CD4-positive, alpha-beta T cell (primary cell): ENCODE results near the gene NOMO2. TPM values are rescaled to one million over a fixed set of nuclear protein-coding genes. Genes with fewer than 3 reads are reported as not detected.
"Not testable (repeated sequence)": the region's sequence is repeated elsewhere in the genome, so short reads cannot be mapped to it uniquely, and the experiment has no call there.

ENCODE experiments used
- ATAC-seq: fragments of 200-7000 bp; cut with Tn5 transposase; one replicate; pipeline ENCODE4 v1.10.0; 2022; ENCODE audit warnings: mild to moderate bottlenecking; ENCODE audit not compliant: poor library complexity
- CTCF ChIA-PET: fragments of 350-600 bp; sonication (Branson Sonifier 250); formaldehyde crosslinking; loops from one replicate; lab custom pipeline; 2021; ENCODE audit warnings: antibody characterized with exemption, inconsistent platforms; lab: Charles Lee
- POLR2A ChIA-PET: fragments of 350-600 bp; sonication (Branson Sonifier 250); formaldehyde crosslinking; loops from one replicate; lab custom pipeline; 2021; ENCODE audit warnings: antibody characterized with exemption, inconsistent platforms; lab: Charles Lee
- DNase-seq, 14 experiments: peaks; one replicate each; pipeline ENCODE4 v3.0.0-alpha.2; 2013 to 2020; ENCODE audit warnings: mixed read lengths in 2 of 14
- H3K27ac ChIP-seq, 2 donors: one replicate each; pipeline versions ENCODE4 v1.5.1 to v1.7.0; 2013; ENCODE audit warnings: low read length in 2 of 2, low read depth in 1 of 2, mild to moderate bottlenecking in 1 of 2
- H3K27me3 ChIP-seq, 2 experiments: 1 replicate in 1 of 2; 2 replicates in 1 of 2; pipeline versions ENCODE4 v1.6.1 to v1.7.0; 2013; ENCODE audit warnings: low read length in 2 of 2, control low read depth in 1 of 2, mild to moderate bottlenecking in 1 of 2, moderate library complexity in 1 of 2; ENCODE audit not compliant: insufficient read depth in 2 of 2, control insufficient read depth in 1 of 2
- H3K36me3 ChIP-seq: one replicate; pipeline ENCODE4 v1.6.1; 2013; ENCODE audit warnings: low read length, control low read depth; ENCODE audit not compliant: insufficient read depth
- H3K4me1 ChIP-seq: one replicate; pipeline ENCODE4 v1.6.1; 2013; ENCODE audit warnings: low read length, control low read depth; ENCODE audit not compliant: insufficient read depth
- H3K4me3 ChIP-seq: one replicate; pipeline ENCODE4 v1.5.1; 2013; ENCODE audit warnings: mild to moderate bottlenecking, low read length, moderate library complexity
- H3K9me3 ChIP-seq, 2 experiments: 1 replicate in 1 of 2; 2 replicates in 1 of 2; pipeline versions ENCODE4 v1.6.1 to v1.7.0; 2013; ENCODE audit warnings: low read length in 2 of 2, mild to moderate bottlenecking in 2 of 2, control low read depth in 1 of 2, moderate library complexity in 1 of 2; ENCODE audit not compliant: control insufficient read depth in 1 of 2, insufficient read depth in 1 of 2
- H3K27ac Mint-ChIP-seq: one replicate; pipeline ENCODE4 v1.8.0; 2020; ENCODE audit warnings: mixed read lengths
- H3K27me3 Mint-ChIP-seq: one replicate; pipeline ENCODE4 v1.8.0; 2021; ENCODE audit warnings: mixed read lengths
- H3K36me3 Mint-ChIP-seq: one replicate; pipeline ENCODE4 v1.8.0; 2021; ENCODE audit warnings: low read depth, mixed read lengths
- H3K4me1 Mint-ChIP-seq: one replicate; pipeline ENCODE4 v1.8.0; 2021; ENCODE audit warnings: low read depth, mixed read lengths
- H3K4me3 Mint-ChIP-seq: one replicate; pipeline ENCODE4 v1.8.0; 2020; ENCODE audit warnings: mild to moderate bottlenecking, mixed read lengths
- H3K9me3 Mint-ChIP-seq: one replicate; pipeline ENCODE4 v1.8.0; 2020; ENCODE audit warnings: mixed read lengths
- intact Hi-C, 2 experiments: fragments of 100-400 bp; cut with DNase I in 1 of 2; cut with micrococcal nuclease in 1 of 2; formaldehyde crosslinking; loops; one replicate each; pipeline versions ENCODE4 v1.15.1 to v1.9.0; 2023 to 2025; cut with DNase I, micrococcal nuclease
- total RNA-seq, 174 experiments: library from RNA in 2 of 174; stranded (reverse) in 2 of 174; gene quantifications; one replicate each; pipeline ENCODE4 v1.2.3 and lab custom pipeline; 2021 to 2026

The NOMO2 gene
- total RNA-seq, 2 experiments from 2014 or later, result 46.1 to 48.5 TPM

GRCh38 chr16:18492118-18492897 is 69.6 kb downstream of the NOMO2 start:
- POLR2A ChIA-PET, H3K27ac ChIP-seq, H3K4me1 ChIP-seq, H3K27me3 ChIP-seq, CTCF ChIA-PET, H3K36me3 Mint-ChIP-seq, H3K4me3 Mint-ChIP-seq, H3K9me3 ChIP-seq, intact Hi-C loops, H3K36me3 ChIP-seq, H3K9me3 Mint-ChIP-seq, H3K4me1 Mint-ChIP-seq, H3K4me3 ChIP-seq, H3K27me3 Mint-ChIP-seq, DNase-seq, H3K27ac Mint-ChIP-seq: not testable (repeated sequence)
- peak; percentile 80 for ATAC-seq

- ATAC-seq, POLR2A ChIA-PET, DNase-seq, H3K4me1 Mint-ChIP-seq, H3K36me3 ChIP-seq, H3K27ac ChIP-seq, H3K27me3 ChIP-seq, CTCF ChIA-PET, H3K27me3 Mint-ChIP-seq, H3K4me3 ChIP-seq, H3K4me3 Mint-ChIP-seq, H3K9me3 ChIP-seq, H3K9me3 Mint-ChIP-seq, H3K4me1 ChIP-seq, H3K27ac Mint-ChIP-seq, intact Hi-C loops, H3K36me3 Mint-ChIP-seq: not testable (repeated sequence)
Measured at GRCh38 chr16:18436025-18436424, 125.9 kb downstream of the NOMO2 start.

GRCh38 chr16:18415827-18416226 is 146.1 kb downstream of the NOMO2 start:
- H3K27me3 Mint-ChIP-seq, H3K4me3 Mint-ChIP-seq, H3K4me1 Mint-ChIP-seq, H3K9me3 Mint-ChIP-seq, H3K27ac Mint-ChIP-seq, H3K27me3 ChIP-seq, H3K9me3 ChIP-seq, intact Hi-C loops, ATAC-seq, CTCF ChIA-PET, POLR2A ChIA-PET, H3K36me3 ChIP-seq, H3K27ac ChIP-seq, H3K4me1 ChIP-seq, H3K4me3 ChIP-seq, H3K36me3 Mint-ChIP-seq, DNase-seq: not testable (repeated sequence)

- DNase-seq, H3K36me3 ChIP-seq, H3K4me1 ChIP-seq, H3K4me1 Mint-ChIP-seq, H3K27me3 Mint-ChIP-seq, POLR2A ChIA-PET, H3K4me3 Mint-ChIP-seq, H3K36me3 Mint-ChIP-seq, CTCF ChIA-PET, H3K9me3 Mint-ChIP-seq, intact Hi-C loops, H3K4me3 ChIP-seq, H3K9me3 ChIP-seq, H3K27ac ChIP-seq, H3K27ac Mint-ChIP-seq, H3K27me3 ChIP-seq: not testable (repeated sequence)
- ATAC-seq, result peak; percentile 66
Measured at GRCh38 chr16:18409532-18410293, 152.2 kb downstream of the NOMO2 start.

DNA sequence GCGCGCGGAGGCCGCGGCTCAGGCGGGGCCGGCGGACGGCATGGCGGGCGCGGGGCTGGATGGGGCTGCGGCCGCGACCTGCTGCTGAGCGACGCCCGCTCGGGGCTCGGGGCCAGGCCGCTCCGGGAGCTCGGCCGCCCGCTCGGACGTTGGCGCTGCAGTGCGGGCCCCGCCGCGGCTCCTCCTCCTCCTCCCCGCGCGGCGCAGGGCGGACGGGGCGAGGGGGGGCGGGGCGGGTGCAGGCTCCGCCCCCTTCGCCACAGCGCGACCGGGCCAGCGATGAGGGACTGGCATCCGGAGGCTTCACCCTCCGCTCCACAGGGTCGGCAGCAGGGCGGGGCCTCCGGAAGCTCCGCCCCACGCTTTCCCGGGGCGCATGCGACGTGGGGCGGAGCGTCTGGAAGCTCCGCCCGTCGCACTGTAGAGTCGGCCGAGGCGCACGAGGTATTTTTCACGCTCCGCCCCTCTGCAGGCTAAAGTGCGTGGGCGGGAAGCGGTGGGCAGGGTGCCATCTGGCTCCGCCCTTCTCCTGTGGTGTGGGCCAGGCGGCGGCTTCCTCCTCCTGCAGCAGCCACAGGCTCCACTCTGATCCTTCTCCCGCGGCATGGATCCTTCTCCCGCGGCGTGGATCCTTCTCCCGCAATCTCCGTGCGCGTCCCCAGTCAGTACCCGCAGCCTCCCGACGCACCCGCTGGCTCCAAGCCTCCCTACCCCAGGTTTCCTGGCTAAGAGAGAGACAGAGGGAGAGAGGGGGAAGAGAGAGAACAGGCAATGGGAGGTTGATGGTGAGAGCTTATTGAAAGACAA is 159.8 kb downstream of the NOMO2 start:
- intact Hi-C loops, H3K4me1 ChIP-seq, H3K4me3 ChIP-seq, H3K9me3 Mint-ChIP-seq, CTCF ChIA-PET, H3K27me3 ChIP-seq, H3K36me3 Mint-ChIP-seq, H3K27ac Mint-ChIP-seq, H3K4me1 Mint-ChIP-seq, DNase-seq, H3K36me3 ChIP-seq, POLR2A ChIA-PET, H3K4me3 Mint-ChIP-seq, H3K27me3 Mint-ChIP-seq, H3K9me3 ChIP-seq, H3K27ac ChIP-seq: not testable (repeated sequence)
- ATAC-seq, result peak; percentile 95

GRCh38 chr16:18401159-18401558 is 160.7 kb downstream of the NOMO2 start:
- H3K27me3 Mint-ChIP-seq, POLR2A ChIA-PET, H3K36me3 Mint-ChIP-seq, H3K4me1 Mint-ChIP-seq, H3K9me3 Mint-ChIP-seq, H3K9me3 ChIP-seq, intact Hi-C loops, H3K4me3 Mint-ChIP-seq, H3K27ac ChIP-seq, H3K4me1 ChIP-seq, H3K36me3 ChIP-seq, ATAC-seq, H3K27me3 ChIP-seq, CTCF ChIA-PET, H3K27ac Mint-ChIP-seq: not testable (repeated sequence)
- peak overlapping the region; percentile 22 for H3K4me3 ChIP-seq
- peak in 5 of 14 experiments; percentile 0 to 34 (median 1) for DNase-seq
